SK-MEL-5 (cell line): Measurements from ENCODE around the gene FGF6. TPM values are rescaled to one million over a fixed set of nuclear protein-coding genes. Genes with fewer than 3 reads are reported as not detected.

Source experiments
- DNase-seq: peaks from one replicate; pipeline ENCODE4 v3.0.0-alpha.2; 2016; ENCODE audit warnings: low read depth, low spot score
- in situ Hi-C: cut with HindIII; loops from 2 replicates; pipeline ENCODE4 v1.10.0; 2016; ENCODE audit warnings: low sequenced_read_pairs, high pct_unique_total_duplicates, low pct_unique_long_range_greater_than_20kb
- total RNA-seq: library from RNA; depleted of rRNA; stranded (reverse); fragments of >200 nt; shearing (Covaris generic); gene quantifications from 2 replicates; pipeline ENCODE4 v1.2.3, GENCODE V29; 2014; rRNA removed

The FGF6 gene
- total RNA-seq, 1 experiment from 2014 or later, result not detected

GRCh38 chr12:4392223-4392742, 53.3 kb downstream of the FGF6 start:
- in situ Hi-C loops, result no loop called here
- DNase-seq, result no peak

GRCh38 chr12:4388662-4389061, 57.0 kb downstream of the FGF6 start:
- in situ Hi-C loops, result no loop called here

DNA sequence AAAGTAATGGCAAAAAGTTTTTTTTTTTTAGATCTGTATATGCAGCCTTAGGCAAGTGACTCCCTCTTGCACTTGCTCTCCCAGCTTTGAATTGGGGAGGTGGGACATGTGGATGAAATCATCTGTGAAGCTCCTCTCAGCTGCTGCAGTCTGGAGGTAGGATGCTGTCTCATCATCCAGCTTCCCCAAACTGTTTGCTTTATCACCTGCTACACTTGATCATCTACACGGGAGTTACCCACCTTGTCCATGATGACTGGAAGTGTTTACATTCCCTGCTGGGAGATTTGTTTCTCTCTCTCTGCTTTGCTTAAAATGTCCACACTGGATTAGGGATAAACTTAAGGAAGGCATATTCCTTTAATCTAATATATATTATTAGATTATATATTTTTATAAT, 57.6 kb downstream of the FGF6 start:
- DNase-seq, result no peak
- in situ Hi-C loops, result no loop called here

More at GRCh38 chr12:4388662-4389061, 57.0 kb downstream of the FGF6 start:
- DNase-seq, result no peak

DNA sequence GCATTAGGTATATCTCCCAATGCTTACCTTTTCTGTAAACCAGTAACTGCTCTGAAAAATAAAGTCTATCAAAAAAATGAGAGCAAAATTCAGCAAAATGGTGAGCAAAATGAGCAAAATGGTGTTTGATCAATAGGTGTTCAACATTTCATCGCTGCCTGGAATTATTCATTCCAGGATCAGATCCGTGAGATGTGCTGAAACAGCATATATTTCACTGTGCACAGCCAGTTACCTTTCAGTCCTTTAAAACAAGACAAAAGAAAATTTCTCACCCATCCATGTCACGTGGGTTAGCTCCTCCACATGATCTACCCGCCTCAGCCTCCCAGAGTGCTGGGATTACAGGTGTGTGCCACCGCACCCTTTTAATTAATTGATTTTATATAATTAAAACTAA, 58.0 kb downstream of the FGF6 start:
- in situ Hi-C loops, result no loop called here
- no peak for DNase-seq

DNA sequence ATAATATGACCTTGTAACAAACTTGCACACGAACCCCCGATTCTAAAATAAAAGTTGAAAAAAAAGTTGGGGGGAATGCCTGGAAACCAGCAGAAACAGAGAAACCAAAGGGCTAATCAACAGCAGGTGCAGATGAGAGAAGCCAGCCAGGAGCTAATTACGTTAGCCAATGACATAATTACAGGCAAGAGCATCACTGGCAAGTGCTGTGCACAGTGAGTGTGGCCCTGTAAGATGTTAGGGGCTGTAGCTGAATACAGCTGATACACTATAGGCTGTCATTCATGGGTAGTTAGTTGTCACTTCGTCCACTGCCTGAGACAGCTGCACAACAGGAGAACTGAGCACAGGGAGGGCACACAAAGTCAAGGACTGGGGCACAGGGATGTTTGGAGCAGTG, 58.8 kb downstream of the FGF6 start:
- in situ Hi-C loops, result no loop called here
- DNase-seq, result no peak

Other genes with a start within 250 kb of the FGF6 start
- gene CCND2, start 172.1 kb downstream of the FGF6 start, total RNA-seq, result 1.2 TPM in 2 replicates
- 32.7 and 46.7 TPM in 2 replicates for gene TIGAR, start 124.6 kb downstream of the FGF6 start, total RNA-seq
- gene FGF23, start 66.1 kb downstream of the FGF6 start, total RNA-seq, result not detected in 2 replicates
- gene RAD51AP1, start 93.1 kb upstream of the FGF6 start, total RNA-seq, result 17.8 and 25.8 TPM in 2 replicates
- gene DYRK4, start 116.4 kb upstream of the FGF6 start, total RNA-seq, result 61.5 and 72.2 TPM in 2 replicates
- gene AKAP3, start 203.2 kb upstream of the FGF6 start, total RNA-seq, result 0.75 and 0.79 TPM in 2 replicates
- 174 and 189 TPM in 2 replicates for gene NDUFA9, start 203.3 kb upstream of the FGF6 start, total RNA-seq